Activated CD8-positive, alpha-beta memory T cell treated with anti-CD3 and anti-CD28 coated beads, Interleukin-2, amount 50 U/mL, for 4 hours (primary cell): ENCODE data around the gene BCL11B.

Experiments
- DNase-seq: peaks from one replicate; pipeline ENCODE4 v3.0.0-alpha.2; 2020

The BCL11B gene

DNA sequence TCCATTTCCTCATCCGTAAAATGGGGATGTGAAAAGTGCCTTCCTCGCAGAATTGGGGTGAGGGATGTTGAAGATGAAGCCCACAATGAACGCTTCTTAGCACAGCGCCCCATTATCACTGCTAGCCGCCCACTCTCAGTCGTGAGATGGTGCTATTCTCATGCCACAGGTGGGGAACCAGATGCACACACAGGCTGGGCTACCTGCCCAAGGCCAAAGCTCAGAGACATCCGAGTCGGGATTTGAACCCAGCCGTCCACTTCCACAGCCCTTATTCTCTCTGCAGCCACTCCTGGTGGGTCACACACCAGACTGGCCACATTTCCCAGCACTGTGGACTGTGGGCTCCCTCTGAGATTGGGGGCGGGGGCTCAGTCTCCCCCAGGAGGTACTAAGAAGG lies 55.8 kb downstream of the BCL11B start:
- no peak for DNase-seq

DNA sequence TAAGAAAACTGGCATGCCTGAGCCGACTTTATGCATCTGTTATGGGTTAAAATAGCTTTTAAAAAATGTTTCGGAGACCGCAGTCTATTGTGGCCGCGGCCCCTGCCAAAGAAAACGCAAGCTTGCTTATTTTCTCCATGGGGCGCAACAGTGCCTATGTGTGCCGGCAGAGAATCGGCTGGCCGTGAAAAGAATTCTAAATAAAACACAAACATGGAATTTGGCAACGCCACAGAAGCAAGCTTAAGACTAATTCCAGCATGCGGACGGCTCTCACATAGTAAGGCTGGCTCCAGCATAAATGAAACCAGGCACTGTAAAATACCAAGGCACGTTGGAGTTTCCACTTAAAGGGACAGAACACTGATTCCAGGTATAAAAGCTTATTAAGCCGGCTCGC lies 56.7 kb downstream of the BCL11B start:
- no peak for DNase-seq

DNA sequence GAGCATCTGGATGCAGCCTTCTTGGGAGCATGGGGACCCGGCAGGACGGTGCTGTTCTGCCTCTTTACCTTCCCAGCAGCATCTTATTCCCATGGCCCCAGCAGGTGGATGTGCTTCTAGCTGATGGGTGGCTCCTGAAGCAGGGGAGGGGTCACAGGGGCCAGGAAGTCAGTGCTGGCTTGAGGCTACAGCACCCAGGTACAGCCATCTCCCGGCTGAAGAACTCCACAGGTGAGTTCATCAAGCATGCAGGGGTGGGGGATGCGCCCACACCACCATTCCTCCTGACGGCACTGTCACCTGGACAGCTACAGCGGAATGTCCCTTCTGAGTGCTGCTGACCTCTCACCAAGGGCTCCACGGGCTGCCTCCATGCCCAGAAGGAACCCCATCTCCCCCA lies 57.3 kb downstream of the BCL11B start:
- DNase-seq, result no peak

DNA sequence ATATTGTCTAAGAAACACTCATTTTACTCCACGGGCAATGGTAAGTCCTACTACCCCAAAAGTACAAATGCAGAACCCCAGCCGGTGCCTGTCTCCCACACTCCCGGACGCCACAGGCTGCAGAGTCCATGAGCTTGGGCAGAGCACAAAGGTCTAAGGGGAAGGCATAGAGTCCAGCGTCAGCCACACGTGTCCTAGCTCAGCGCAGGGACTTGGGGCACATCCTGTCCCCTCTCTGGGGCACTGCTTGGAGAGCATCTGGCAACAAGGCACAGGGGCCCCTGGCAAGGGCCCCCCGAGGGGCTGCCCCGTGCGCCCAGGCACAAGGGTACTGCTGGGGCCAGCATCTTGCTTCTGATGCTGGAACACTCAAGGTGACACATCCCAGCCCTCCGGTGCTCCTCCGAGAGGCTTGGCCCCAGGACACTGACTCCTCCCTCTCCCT lies 58.4 kb downstream of the BCL11B start:
- DNase-seq, result no peak

DNA sequence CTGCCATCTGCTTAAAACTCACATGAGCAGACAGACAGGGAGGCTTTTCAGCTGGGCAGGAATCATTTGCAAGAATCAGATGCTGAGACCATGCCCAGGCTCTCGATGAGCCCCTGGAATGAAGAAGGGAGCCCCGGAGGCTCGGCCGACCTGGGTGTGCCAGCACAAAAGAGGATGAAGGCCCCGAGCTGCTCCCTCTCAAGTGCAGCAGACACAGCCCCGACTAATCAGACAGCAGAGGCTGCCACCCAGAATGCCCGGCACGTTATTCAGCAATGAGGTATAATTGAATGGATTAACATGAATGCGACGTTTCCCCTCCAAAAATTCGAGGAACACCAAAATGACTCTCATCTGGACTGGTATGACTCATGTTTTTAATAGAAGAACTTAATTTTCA lies 58.9 kb downstream of the BCL11B start:
- DNase-seq, result no peak

DNA sequence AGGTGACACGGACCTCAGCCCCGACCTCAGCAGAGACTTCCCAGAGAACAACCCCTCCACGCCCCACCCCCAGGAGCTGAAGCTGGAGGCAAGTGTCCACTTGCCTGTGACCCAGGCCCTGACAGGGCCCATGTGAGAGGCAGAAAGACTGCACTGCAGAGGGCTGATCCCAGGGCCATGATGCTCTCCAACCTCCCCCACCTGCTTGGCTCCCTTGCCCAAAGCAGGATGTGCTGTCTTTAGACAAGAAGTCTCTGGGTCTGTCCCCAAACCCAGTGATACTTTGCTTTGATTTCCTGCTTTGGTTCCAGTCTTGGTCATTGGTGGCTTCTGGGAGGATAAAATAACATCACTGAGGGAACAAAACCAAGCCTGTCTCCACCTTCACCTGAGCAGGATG lies 59.4 kb downstream of the BCL11B start:
- no peak for DNase-seq

DNA sequence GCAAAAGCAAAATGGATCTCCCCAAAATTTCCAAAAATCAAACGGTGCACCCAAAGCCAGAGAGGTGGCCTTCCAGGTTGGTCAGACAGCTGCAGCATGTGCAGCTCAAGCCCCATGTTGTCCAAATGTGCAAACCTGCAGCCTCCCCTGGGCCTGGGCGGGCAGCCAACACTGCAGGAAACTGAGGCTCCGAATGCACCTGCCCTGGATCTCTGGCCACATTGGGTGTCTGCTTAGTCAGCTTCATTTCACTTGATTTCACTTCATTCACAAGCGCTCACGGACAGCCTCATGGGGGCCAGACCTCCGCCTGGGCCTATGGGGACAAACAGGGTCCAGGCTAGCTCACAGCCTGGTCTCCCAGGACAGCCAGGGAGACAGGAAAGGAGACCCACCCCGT lies 59.8 kb downstream of the BCL11B start:
- no peak for DNase-seq

DNA sequence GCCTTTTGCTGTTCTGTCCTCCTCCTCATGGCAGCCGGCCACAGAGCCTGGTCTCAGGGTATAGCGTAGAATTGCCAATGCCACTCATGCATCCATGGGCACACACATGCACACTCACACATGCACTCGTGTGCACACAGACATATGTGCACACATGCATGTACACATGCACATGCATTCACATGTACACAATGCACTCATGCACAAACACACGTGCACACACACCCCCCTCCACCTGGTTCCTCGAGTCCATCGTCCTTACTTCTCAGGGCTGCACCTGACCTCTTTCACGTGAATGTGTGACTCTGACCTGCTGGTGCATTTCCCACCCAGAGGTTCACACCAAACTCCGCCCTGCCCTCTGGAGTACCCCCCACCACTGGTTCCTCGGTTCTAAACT lies 60.6 kb downstream of the BCL11B start:
- DNase-seq, result no peak

DNA sequence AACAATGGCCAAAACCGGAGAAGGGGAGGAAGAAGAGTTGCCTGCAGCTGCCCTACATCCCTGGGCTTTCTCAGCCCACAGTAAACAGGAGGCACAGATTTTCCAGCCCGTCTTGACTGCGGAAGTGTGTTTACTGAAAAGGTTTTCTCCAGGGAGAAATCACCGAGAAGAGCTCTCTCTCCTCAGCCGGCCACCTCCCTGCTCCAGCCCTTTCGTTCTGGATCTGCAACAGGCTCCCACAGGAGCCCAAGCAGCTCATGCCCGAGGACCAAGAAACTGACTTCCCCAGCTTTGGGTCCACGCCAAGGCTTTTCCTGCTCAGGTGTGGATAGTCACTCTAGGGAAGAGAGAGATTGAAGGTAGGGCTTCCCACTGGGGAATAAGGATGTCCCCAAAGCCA lies 61.7 kb downstream of the BCL11B start:
- DNase-seq, result no peak

DNA sequence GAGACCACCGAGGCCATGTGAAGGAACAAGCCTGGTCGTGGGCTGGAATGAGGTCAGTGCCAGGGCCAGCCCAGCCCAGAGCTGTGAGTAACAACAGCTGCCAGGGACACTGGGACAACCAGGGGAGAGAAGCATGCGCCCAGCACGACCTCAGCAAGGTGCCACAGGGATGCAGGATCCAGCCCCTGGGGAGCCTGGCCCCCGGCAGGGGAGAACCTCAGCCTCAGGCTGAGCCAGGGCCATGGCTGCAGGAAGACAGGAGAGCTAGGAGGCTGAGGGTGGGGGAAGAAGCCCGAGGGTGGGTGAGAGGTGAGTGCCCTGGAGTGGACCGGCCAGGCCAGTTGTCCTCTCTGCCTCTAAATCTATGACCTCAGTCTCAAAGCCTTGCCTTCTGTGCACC lies 62.6 kb downstream of the BCL11B start:
- no peak for DNase-seq

DNA sequence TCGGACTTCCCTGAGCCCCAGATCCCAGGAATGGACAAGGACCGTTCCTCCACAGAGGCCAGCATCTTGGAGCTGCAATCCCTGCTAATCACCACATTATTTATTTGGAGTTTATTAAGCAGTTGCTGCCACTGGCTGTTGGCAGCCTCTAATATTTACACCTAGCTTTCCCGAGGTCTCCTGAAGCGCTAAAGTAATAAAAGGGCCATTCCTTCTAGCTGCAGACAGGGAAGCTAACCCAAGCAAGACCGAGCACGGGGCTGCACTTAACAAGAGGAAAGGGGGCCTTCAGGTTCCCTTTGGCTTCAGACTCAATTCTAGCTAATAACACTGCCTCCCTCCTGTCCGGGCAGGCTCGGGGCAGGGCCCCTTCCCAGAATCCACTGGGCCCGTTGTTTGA lies 63.7 kb downstream of the BCL11B start:
- DNase-seq, result no peak

DNA sequence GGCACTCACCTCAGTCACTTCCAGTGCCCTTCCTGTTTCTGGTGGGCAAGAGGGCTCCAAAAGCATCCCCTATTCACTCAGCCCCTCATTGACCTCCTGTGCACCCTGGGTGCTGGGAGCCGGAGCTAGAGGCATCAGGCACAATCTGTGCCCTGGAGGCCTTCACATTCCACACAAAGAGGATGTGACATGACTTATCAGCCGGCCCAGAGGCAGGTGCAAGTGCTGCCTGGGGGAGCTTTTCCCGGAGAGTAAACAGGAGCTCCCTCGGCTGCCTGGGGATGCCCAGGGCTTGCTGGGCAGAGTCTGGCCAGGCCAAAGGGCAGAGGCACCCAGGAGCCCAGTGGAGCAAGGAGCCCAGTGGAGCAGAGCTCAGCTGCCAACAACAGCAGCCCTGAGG lies 64.5 kb downstream of the BCL11B start:
- no peak for DNase-seq

DNA sequence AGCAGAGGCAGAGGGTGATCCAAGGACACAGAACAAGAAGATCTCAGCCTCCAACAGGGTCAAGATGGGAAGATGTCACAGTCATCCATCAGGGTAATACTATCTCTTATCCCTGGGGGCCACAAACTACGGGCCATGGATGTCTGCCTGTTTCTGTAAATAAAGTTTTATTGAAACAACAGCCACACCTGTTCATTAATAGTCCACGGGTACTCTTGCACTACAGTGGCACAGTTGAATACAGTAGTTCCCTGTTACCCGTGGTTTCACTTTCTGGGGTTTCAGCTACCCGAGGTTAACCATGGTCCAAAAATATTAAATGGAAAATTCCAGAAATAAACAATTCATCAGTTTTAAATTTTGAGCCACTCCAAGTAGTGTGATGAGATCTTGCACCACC lies 65.9 kb downstream of the BCL11B start:
- DNase-seq, result no peak

DNA sequence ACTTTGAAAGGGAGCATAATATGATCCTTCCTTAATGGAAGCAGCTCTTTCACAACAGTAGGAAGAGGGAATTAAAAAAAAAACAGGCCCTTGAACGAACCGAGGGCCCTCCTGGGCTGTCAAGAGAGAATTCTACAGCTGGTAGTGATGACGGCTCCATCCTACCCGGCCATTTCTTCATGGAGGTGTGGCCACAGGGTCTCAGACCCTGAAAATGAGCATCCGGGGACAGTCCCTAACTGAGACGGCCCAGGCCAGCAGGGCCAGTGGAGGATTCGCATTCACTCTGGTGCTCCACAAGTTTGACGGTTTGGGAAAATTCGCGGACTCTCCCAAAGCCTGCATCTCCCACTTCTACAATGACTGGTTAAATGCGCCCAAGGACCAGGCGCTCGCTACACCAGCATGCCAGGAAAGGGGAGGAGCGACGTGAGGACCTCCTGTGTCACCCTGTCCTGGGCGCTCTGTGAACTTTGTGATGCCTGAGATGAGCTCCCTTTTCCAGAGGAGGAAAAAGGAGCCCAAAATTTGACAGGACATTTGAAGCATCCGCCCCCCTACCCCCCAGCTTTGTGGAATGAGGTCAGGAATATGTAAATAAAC lies 66.8 kb downstream of the BCL11B start:
- DNase-seq, result no peak

DNA sequence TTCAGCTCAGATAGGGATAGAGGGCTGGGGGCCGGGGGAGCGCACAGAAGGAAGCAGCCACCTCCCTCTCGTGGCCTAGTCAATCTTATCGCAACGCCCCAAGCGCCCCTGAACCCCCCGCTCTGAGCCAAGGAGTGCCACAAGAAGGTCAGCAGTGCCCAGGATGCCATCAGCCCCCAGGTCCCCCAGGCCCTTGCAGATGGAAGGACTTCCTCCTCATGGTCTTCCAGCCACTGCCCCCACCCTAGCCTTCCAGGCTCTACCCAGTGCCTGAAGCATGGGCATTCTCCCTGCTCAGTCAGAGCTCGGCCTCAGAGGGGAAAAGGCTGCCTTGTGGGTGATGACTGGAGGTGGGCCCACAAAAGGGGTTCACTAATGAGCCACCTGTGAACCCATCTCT lies 68.2 kb downstream of the BCL11B start:
- DNase-seq, result no peak

DNA sequence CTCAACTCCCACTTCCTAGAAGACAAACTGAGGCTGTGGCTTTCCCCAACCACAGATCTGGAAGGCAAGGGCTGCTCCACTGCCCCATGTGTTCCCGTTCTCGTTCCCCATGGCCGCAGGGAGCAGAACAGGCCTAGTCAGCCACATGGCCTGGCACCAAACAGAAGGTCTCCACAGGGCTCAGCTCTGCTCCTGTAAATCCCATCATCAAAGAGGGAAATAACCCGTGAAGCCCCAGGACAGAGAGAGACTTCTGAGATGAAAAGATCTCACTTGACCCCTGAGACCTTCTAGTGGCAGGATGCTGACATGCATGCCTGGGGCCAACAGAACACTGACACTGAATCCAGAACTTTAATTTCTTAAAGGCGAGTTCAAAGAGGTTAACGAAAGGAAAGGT lies 68.9 kb downstream of the BCL11B start:
- no peak for DNase-seq

DNA sequence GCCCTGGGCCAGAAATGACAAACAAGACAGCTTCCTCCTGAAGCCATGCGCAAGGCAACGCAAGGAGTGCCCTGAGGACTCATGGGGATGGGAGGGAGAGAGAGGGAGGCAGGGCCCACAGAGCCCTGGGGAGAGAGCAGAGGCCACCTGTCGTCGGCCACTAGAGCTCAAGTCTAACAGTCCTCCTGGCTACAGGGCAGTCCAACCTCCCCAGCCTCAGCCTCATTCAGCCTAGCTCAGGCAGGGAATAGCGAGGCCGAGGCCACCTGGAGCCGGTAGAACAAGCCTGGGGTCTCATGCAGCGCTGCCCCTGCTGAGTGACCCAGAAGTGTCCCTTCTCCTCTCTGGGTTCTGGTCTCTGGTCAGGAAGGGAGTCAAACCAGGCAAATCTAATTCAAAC lies 69.5 kb downstream of the BCL11B start:
- DNase-seq, result no peak

DNA sequence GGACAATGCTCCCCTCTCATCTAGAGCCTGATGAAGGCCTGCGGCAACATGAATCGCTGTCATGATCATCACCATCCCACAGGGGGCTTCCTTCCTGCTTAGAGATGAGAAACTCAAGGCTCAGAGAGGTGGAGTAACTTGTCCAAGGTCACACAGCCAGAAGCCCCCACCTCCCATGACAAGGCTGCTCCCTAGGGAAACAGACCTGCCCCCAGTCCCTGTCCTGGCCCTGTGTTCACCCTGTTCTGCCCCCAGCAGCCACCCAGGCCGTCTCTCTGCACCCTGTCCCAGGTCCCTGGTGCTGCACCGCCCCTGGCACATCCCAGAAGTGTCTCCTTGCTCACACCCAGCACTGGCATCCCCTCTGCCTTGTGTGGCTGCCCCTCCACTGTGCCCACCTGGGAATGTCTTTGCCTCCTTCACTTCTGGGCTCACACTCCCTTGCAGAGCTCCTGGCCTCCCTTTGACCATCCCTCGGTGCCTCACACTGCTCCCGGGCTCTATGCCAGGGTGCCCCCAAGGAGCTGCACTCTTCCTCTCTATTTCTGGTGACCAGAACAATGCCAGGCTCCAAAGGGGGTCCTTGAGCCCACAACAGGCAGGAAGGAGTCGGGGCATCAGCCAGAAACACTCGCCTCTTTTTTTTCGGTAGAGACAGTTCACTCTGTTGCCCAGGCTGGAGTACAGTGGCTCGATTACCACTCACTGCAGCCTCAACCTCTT lies 70.5 kb downstream of the BCL11B start:
- DNase-seq, result no peak

DNA sequence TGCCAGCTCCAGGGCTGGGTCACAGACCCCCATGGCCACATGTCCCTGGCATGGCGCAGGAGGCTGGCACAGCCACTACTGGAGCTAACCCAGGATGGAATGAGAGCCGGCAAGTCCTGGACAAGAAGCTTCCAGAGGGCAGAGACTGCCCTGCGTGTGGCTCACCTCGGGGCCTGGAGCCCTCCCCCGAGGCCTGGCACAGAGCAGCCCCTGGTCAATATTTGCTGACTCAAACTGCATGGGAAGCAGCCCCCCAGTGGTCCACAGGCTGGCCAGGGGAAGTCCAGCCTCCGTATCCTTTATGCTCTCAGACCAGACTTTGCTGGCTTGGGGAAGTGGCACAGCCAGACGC lies 71.4 kb downstream of the BCL11B start:
- no peak for DNase-seq

DNA sequence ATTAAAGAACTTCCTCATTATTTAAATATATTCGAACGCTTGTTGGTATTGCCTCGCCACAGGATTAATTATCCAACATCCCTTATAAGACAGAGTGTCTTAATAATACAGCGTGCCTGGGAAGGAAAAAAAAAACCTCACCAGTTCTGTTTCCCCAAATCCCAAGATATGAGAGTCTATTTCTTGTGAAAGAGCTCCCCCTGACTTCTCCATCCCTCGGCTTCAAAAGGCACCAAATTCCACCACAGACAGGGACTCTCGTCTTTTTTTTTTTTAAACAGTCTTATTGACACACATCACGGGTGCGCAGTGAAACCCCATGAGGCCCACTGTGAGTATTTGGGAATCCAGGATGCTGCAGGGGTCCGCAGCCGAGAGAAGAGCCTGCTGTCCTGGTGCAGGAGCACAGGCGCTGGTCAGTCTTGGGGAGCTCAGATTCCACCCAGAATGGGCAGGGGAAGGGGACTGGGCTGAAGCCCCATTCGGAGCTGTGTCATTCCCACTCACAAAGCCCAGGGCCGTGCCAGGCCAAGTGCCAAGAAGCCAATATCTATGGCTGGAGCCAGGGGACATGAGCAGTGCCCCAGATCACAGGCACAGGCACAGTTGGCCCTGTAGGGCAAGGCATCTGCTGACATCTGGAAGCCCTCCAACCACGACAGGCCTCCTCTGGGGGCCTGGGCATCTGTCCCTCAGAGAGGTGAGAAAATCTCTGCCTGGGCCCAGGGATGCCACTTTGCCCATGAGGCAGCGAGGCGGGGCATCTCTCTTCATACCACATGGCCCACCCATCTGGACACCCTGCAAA lies 71.9 kb downstream of the BCL11B start:
- DNase-seq, result no peak

DNA sequence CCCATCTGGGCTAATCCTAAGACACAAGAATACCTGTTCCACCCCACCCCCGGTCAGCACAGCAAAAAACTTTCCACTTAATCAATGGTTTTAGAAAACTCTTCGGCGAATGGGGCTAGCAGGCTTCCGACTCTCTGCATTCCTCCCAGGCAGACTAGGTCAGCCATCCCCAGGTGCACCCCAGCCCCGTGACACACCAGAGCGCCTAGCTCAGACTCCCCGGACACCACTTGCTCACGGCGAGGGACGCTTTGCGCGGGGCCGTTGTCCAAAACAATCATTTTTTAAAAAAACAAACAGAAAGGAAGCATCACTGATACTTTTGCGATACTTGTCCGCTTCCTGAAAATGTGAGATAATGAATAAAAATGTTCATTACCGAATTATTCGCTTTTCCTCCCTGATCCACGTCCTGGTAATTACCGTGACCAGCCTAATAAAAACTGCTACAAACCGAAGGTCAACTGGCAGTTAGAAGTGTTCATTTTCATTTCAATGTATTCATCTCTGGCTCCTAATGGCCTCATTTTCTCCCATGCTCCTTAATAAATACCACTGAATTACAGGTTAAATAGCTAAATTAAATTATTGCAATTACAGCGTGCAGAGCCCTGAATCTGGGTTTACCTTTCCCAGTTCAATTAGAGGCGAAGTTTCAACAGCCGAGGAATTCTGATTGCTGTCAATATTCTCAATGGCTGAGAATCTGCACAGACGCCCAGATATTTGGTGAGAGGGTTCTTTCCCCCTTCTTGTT lies 73.1 kb downstream of the BCL11B start:
- DNase-seq, result no peak

DNA sequence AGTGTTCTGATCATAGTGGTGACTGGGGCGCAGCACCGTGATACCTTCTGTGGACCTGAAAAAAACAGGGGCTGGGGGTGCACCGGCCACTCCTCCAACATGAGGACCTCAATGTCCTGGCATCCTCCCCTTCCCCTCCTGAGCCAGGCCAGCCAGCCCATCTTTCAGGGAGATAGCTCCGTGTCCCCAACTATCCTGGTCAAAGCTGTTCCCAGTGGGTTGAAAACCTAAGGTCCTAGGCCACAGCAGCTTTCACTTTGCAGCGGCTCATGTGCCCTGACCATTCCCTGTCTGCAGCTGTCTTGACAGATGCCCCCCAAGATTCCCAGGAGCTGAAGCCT lies 75.7 kb downstream of the BCL11B start:
- DNase-seq, result no peak

DNA sequence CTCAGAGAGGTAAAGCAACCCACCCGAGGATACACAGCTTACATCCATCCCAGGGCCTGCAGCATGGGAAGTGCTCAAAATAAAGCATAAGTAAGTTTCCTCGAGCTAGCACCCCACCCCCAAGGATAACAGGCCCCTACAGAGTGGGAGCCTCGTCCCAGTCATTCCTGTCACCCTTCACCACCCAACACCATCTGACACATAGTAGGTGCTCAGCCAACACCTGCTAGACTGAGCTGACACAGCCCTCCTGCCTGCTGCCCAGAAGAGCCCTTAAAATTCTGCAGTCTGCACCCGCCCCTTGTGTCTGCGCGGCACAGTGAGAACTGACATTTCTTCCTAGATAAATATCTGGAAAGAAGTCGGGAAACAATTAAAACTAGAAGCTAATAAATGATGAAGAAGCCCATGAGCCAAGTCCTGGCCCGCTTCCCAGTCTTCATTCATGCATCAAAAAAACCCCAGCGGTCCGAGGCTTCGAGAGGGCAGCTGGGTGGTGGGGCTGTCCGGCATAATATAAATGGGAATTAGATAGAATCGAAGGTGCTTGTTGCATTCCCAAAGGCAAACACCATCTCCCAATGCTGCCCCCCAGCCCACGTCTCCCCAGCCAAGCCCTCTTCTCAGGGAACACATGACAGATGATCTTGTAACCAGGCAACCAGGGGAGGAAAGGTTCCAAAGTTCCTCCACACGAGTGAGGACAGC lies 76.2 kb downstream of the BCL11B start:
- DNase-seq, result no peak
